A673 (cell line): ENCODE measurements around the gene TFAP2D. TPM values are rescaled to one million over a fixed set of nuclear protein-coding genes. Genes with fewer than 3 reads are reported as not detected.
A peak's percentile ranks its signal among the peaks of the same experiment; 100 is the strongest.

ENCODE experiments used
- BruUV-seq: library from RNA; stranded (reverse); fragments of 400-500 nt; replicated peaks from 2 replicates; lab custom pipeline; 2021; lab: Mats Ljungman, UMichigan
- CTCF ChIA-PET: fragments of 300-600 bp; sonication (Branson Sonifier 250); formaldehyde crosslinking; loops from one replicate; lab custom pipeline; 2022; ENCODE audit warnings: antibody characterized with exemption; lab: Charles Lee
- POLR2A ChIA-PET: fragments of 300-600 bp; sonication (Branson Sonifier 250); formaldehyde crosslinking; loops from one replicate; lab custom pipeline; 2022; ENCODE audit warnings: antibody characterized with exemption; ENCODE audit not compliant: low non-redundant PET; lab: Charles Lee
- DNase-seq: peaks from one replicate; pipeline ENCODE4 v3.0.0-alpha.2; 2015; ENCODE audit warnings: low spot score
- H3K27ac ChIP-seq: fragments of 200-600 bp; sonication (generic); 2 replicates; pipeline ENCODE4 v1.5.1; 2016; ENCODE audit warnings: mixed run types, low read depth, mild to moderate bottlenecking, mixed read lengths, antibody characterized with exemption, low read length; ENCODE audit not compliant: poor library complexity, severe bottlenecking
- H3K27me3 ChIP-seq: fragments of 200-600 bp; sonication (generic); replicated peaks from 2 replicates; pipeline ENCODE4 v1.6.1; 2017; ENCODE audit warnings: mixed run types, low read depth, mild to moderate bottlenecking, mixed read lengths, antibody characterized with exemption, low read length; ENCODE audit not compliant: insufficient read depth, poor library complexity
- H3K36me3 ChIP-seq: fragments of 200-600 bp; sonication (generic); 2 replicates; pipeline ENCODE4 v1.6.1; 2016; ENCODE audit warnings: mixed run types, mild to moderate bottlenecking, mixed read lengths, antibody characterized with exemption, low read length; ENCODE audit not compliant: insufficient read depth, poor library complexity, severe bottlenecking
- H3K4me1 ChIP-seq: fragments of 200-600 bp; sonication (generic); 2 replicates; pipeline ENCODE4 v1.6.1; 2017; ENCODE audit warnings: mixed run types, mild to moderate bottlenecking, mixed read lengths, antibody characterized with exemption, low read length; ENCODE audit not compliant: insufficient read depth, poor library complexity, severe bottlenecking
- H3K4me3 ChIP-seq: fragments of 200-600 bp; sonication (generic); 2 replicates; pipeline ENCODE4 v1.5.1; 2016; ENCODE audit warnings: low read depth, mixed run types, mild to moderate bottlenecking, mixed read lengths, low read length; ENCODE audit not compliant: poor library complexity, severe bottlenecking
- H3K9me3 ChIP-seq: fragments of 200-600 bp; sonication (generic); 2 replicates; pipeline ENCODE4 v1.6.1; 2016; ENCODE audit warnings: mixed run types, low read depth, mild to moderate bottlenecking, mixed read lengths, antibody characterized with exemption, low read length; ENCODE audit not compliant: poor library complexity, severe bottlenecking
- CTCF ChIP-seq: fragments of 300-800, 200-600 bp; sonication (generic); conservative IDR thresholded peaks from 2 replicates; pipeline ENCODE4 v1.5.1; 2017; ENCODE audit warnings: low read depth, mild to moderate bottlenecking, antibody characterized with exemption, low read length, moderate library complexity, mixed read lengths
- EZH2 ChIP-seq: fragments of 200-600 bp; sonication (generic); IDR thresholded peaks from 2 replicates; pipeline ENCODE4 v1.6.1; 2017; ENCODE audit warnings: borderline replicate concordance, low read depth, mild to moderate bottlenecking, mixed read lengths, antibody characterized with exemption, low read length; ENCODE audit not compliant: poor library complexity, severe bottlenecking
- intact Hi-C: fragments of 100-400 bp; cut with micrococcal nuclease; formaldehyde crosslinking; loops from one replicate; pipeline ENCODE4 v1.10.0; 2022; ENCODE audit not compliant: unreplicated experiment
- total RNA-seq: library from RNA; stranded (reverse); gene quantifications from 2 replicates; pipeline ENCODE4 v1.2.3, GENCODE V29; 2021

Gene TFAP2D
- total RNA-seq, 1 experiment from 2014 or later = not detected

GRCh38 chr6:50818020-50818419 is 104.7 kb downstream of the TFAP2D start:
- no peak overlapping the region for H3K27ac ChIP-seq
- ChIA-PET POLR2A (no interaction called here), CTCF (no interaction called here)
- H3K36me3 ChIP-seq = no peaks in the 10 kb centered on the region
- peaks cover 22% of the 10 kb centered on the region for H3K4me1 ChIP-seq
- no peak overlapping the region for H3K4me3 ChIP-seq
- TF ChIP-seq CTCF (no peak), EZH2 (no peak)
- H3K9me3 ChIP-seq = no peaks in the 10 kb centered on the region
- no peak for DNase-seq
- H3K27me3 ChIP-seq = peaks cover 82% of the 10 kb centered on the region
- BruUV-seq = no TSS peak
- intact Hi-C loops = loop anchor here (5.0 kb wide), 4 partner anchors 934 to 1204 kb away; no protein-coding TSS in a partner anchor

- TF ChIP-seq CTCF (no peak), EZH2 (no peak)
- H3K9me3 ChIP-seq = no peaks in the 10 kb centered on the region
- DNase-seq = no peak
- peaks cover 84% of the 10 kb centered on the region for H3K27me3 ChIP-seq
- BruUV-seq = no TSS peak
- peaks cover 22% of the 10 kb centered on the region for H3K4me1 ChIP-seq
- intact Hi-C loops = loop anchor here (5.0 kb wide), 4 partner anchors 934 to 1204 kb away; no protein-coding TSS in a partner anchor
- H3K36me3 ChIP-seq = no peaks in the 10 kb centered on the region
- H3K27ac ChIP-seq = no peak within 1 kb of the TSS
- CTCF ChIA-PET = interaction anchor here (0.5 kb wide), 1 partner anchor 489 kb away, joined by 3 read pairs; no protein-coding TSS in a partner anchor
- POLR2A ChIA-PET = no interaction called here
- H3K4me3 ChIP-seq = peak within 1 kb of the TSS; percentile 44
Measured at GRCh38 chr6:50818673-50819072, 105.3 kb downstream of the TFAP2D start, which contains the start of gene TFAP2B. TFAP2B (plus strand) TSS chr6:50818871; CDS start chr6:50818892, 21 bp downstream.

GRCh38 chr6:50819466-50819903 is 106.2 kb downstream of the TFAP2D start:
- H3K27ac ChIP-seq = no peak overlapping the region
- peaks cover 22% of the 10 kb centered on the region for H3K4me1 ChIP-seq
- ChIA-PET POLR2A (no interaction called here), CTCF (interaction anchor here (1.1 kb wide), 1 partner anchor 132 kb away, joined by 9 read pairs; no protein-coding TSS in a partner anchor)
- no TSS peak for BruUV-seq
- intact Hi-C loops = loop anchor here (5.0 kb wide), 4 partner anchors 933 to 1203 kb away; no protein-coding TSS in a partner anchor
- DNase-seq = peak; percentile 29
- H3K4me3 ChIP-seq = peak overlapping the region; percentile 44
- TF ChIP-seq CTCF (no peak), EZH2 (peak; percentile 89)
- H3K9me3 ChIP-seq = no peaks in the 10 kb centered on the region
- no peaks in the 10 kb centered on the region for H3K36me3 ChIP-seq
- peaks cover 86% of the 10 kb centered on the region for H3K27me3 ChIP-seq
